HG02840 (cell line): Measurements from ENCODE around the gene CHAD.
"Not testable (repeated sequence)": the region's sequence is repeated elsewhere in the genome, so short reads cannot be mapped to it uniquely, and the experiment has no call there.

Experiments used
- ATAC-seq: cut with Tn5 transposase; IDR thresholded peaks from one replicate; pipeline ENCODE4 v1.9.1; 2021; ENCODE audit warnings: mild to moderate bottlenecking, moderate library complexity, moderate number of reproducible peaks; ENCODE audit not compliant: unreplicated experiment, low FRiP score

The CHAD gene

DNA sequence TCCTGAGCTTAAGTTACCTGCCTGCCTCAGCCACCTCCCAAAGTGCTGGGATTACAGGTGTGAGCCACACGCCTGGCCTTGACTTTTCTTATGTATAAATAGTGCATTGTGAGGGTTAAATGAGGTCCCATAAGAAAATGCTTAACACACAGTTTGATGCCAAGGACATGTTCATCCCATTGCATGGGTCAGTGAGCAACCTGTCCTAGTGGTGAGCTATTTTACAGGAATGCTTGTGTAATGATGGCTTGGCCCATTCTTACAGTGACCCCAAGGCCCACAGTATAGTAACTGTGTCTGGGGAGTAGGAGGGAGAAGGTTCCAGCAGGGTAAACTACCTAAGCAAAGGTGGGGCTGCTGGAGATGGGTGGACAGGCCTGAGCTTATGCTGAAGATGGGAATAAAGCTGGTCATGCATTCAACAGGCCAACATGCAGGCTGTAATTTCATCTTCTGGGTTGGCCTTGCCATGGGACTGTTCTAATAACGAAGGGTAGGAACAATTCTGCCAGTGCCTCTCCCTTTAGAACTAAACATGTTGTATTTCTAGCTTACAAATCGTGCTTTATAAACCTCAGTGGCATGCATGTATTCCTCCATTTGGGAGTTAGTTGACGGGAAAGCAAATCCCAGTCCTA is 36.4 kb downstream of the CHAD start:
- no peak for ATAC-seq

GRCh38 chr17:50430821-50431618 is 37.7 kb downstream of the CHAD start:
- ATAC-seq: no peak

DNA sequence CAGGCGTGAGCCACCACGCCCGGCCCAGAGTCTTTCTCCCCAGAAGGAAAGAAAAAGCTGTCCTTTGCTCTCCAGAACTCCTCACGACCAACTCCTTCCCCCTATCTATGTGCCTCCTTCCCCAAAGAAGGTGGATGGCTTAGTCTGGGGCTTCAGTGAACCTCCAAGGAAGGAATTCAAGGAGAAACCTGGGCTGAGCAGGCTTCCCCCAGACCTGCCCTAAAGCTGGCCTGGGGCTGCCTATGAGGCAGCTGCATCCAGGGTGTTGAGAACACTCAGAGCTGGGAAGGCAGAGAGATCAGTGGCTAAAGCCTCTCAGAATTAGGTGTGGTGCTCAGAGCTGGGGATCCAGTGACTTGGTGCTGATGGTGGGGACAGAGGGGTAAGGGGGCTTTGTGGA is 38.9 kb downstream of the CHAD start:
- ATAC-seq: no peak

- no peak for ATAC-seq
Measured at GRCh38 chr17:50428831-50429424, 39.8 kb downstream of the CHAD start.

DNA sequence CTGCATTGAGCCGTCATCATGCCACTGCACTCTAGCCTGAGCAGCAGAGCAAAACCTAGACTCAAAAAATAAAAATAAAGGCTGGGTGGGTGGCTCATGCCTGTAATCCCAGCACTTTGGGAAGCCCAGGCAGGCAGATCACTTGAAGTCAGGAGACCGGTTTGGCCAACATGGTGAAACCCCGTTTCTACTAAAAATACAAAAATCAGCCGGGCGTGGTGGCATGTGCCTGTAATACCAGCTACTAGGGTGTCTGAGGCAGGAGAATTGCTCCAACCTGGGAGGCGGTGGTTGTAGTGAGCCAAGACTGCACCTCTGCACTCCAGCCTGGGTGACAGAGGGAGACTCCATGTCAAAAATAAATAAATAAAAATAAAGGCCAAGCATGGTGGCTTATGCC is 40.6 kb downstream of the CHAD start:
- ATAC-seq: not testable (repeated sequence)

GRCh38 chr17:50426814-50427787 is 41.6 kb downstream of the CHAD start:
- no peak for ATAC-seq

GRCh38 chr17:50426472-50426782 is 42.3 kb downstream of the CHAD start:
- no peak for ATAC-seq

- ATAC-seq: peak; percentile 52
Measured at GRCh38 chr17:50425682-50426471, 42.8 kb downstream of the CHAD start, which contains the start of gene ACSF2. Gene ACSF2, plus strand, starts transcription at chr17:50426218. Its CDS starts 44 bp downstream, at chr17:50426262.

DNA sequence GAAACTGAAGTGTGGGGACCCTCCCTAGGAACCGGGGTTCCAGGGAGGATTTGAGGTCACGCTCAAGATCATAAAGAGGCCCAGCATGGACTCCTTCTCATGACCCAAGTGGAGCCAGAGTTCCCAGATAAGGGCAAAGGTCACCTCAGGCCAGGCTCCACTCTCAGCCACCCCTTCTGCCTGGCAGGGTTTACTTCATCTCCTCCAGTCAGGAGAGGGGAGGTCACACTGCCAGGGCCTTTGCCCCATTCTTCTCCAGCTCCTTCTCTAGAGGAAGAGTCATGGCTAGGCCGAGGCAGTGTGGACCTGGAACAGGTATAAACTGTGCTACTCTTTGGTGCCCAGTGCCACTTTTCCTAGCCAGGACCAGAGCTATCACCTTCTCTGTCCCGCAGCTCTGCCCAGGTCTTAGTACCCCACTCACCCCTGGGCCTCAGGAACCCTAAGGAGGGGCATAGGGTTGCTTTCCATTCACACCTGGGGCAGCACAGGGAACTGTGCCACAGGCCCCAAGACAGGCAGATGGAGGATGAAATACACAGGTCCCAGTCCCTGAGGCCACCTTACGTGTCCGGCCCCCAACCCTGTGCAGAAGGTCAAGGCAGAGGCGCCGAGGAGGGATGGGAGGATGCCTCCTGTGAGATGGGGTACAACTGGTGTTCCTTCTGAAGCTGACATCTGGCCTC is 43.5 kb downstream of the CHAD start:
- peak; percentile 8 for ATAC-seq

GRCh38 chr17:50424246-50424995 is 44.3 kb downstream of the CHAD start:
- no peak for ATAC-seq

GRCh38 chr17:50423553-50424159 is 45.0 kb downstream of the CHAD start:
- no peak for ATAC-seq

- no peak for ATAC-seq
Measured at GRCh38 chr17:50422738-50423137, 45.9 kb downstream of the CHAD start.

- ATAC-seq: no peak
Measured at GRCh38 chr17:50421308-50422051, 47.2 kb downstream of the CHAD start.

DNA sequence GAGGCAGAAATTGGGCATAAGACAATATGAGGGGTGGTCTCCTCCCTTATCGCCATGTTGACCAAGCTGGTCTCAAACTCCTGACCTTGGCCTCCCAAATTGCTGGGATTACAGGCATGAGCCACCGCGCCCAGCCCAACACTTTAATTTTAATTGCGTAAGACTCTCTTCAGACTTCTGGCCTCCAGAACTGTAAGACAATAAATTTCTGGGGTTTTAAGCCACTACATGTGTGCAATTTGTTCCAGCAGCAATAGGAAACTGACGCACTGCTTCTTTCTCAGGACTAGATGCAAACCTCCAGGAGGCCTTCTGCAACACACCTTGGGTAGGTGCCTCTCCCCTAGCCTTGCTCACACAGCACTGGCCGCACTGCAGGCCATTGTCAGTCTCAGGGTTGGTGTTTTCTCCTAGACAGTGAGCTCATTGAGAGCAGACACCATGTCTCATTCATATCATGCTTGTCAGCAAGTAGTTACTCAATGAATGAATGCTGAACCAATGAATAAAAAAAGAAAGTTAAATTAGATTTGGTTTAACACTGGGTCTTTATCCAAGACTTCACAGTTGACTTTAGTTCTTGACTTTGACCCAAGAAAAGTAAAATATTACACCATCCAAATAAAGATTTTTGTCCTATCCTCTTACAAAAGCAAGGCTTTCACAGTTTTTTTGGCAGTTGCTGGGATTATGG is 48.1 kb downstream of the CHAD start:
- no peak for ATAC-seq

DNA sequence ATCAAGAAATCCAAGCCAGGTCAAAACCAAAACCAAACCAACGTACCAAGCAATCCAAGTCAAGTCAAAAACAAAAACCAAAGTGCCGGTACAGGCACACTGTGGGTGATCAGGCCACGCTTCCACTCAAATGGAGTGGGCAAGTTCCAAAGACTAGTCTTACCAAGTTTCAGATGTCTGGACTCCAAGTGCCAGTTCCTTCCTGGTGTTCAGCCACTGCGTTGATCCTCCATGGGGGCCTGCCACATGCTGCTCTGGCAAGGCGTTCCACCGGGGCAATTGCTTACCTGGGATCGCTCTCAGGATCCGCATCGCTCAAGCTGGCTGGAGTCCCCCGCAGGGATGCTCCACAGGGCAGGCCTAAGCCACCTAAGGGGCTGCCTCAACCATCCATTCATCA is 49.1 kb downstream of the CHAD start:
- ATAC-seq: not testable (repeated sequence)

DNA sequence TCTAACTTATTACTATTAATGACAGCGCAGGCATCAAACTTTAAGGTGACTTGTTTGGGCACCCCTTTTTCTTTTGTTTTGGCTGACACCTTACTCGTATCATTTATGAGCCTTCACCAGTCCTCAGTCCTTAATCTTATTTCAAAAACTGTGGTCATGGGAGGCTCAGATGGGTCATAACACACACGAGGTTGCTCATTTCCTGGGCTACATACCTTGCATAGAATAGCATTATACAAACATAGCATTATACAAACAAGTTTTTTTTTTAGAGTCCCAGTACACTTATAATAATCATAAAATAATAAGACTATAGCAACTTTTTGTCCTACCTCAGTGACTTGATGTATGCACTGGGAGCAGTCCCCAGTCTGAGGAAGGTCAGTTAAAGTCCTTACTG is 53.9 kb downstream of the CHAD start:
- no peak for ATAC-seq
